ENCODE results near the gene SH3TC1.

GRCh38 chr4:8225706-8226443 is 26.8 kb downstream of the SH3TC1 start:
- TF ChIP-seq POLR2A (IDR thresholded peaks at IDR 0.05) (no peak), CTCF (IDR thresholded peaks at IDR 0.05) (no peak), POLR2AphosphoS5 (IDR thresholded peaks at IDR 0.05) (no peak), EP300 (IDR thresholded peaks at IDR 0.05; ENCODE audit: low read depth) (no peak)

Measured in transverse colon (tissue), 4 donors.